Endothelial cell of umbilical vein (primary cell): ENCODE data around the gene HGFAC. TPM values are rescaled to one million over a fixed set of nuclear protein-coding genes. Genes with fewer than 3 reads are reported as not detected.

ENCODE experiments used
- BruUV-seq: library from RNA; stranded (reverse); fragments of 400-500 nt; replicated peaks from 2 replicates; lab custom pipeline; 2021; lab: Mats Ljungman, UMichigan
- CTCF ChIA-PET: fragments of 300-600, 350-600 bp; sonication (Branson Sonifier 250); formaldehyde crosslinking; loops from one replicate; lab custom pipeline; 2021; ENCODE audit warnings: antibody characterized with exemption, inconsistent platforms; lab: Charles Lee
- POLR2A ChIA-PET: fragments of 300-600, 350-600 bp; sonication (Branson Sonifier 250); formaldehyde crosslinking; loops from one replicate; lab custom pipeline; 2021; ENCODE audit warnings: antibody characterized with exemption, inconsistent platforms; lab: Charles Lee
- DNase-seq: peaks from one replicate; pipeline ENCODE4 v3.0.0-alpha.2; 2011; ENCODE audit warnings: low read depth, low spot score
- FAIRE-seq: peaks from 2 replicates; lab custom pipeline; 2011; peaks lifted over from hg19 to GRCh38; lab: Jason Lieb, UNC
- H2AFZ ChIP-seq: 2 replicates; pipeline ENCODE4 v1.6.0; 2012; ENCODE audit warnings: low read depth, low read length, control low read depth, inconsistent platforms
- H3K27ac ChIP-seq: 2 replicates; pipeline ENCODE4 v1.5.1; 2011; ENCODE audit warnings: low read depth, mild to moderate bottlenecking, control low read depth, low read length, moderate library complexity; ENCODE audit not compliant: insufficient read depth
- H3K27me3 ChIP-seq, 2 experiments: 2 replicates each; pipeline versions ENCODE4 v1.6.0 to v1.6.1; 2011; ENCODE audit warnings: low read length in 2 of 2, mixed read lengths in 1 of 2; ENCODE audit not compliant: control insufficient read depth in 2 of 2, insufficient read depth in 2 of 2
- H3K36me3 ChIP-seq, 2 experiments: 2 replicates in 1 of 2; 3 replicates in 1 of 2; pipeline ENCODE4 v1.5.1; 2011; ENCODE audit warnings: low read length in 2 of 2, mild to moderate bottlenecking in 1 of 2, moderate library complexity in 1 of 2; ENCODE audit not compliant: control insufficient read depth in 2 of 2, insufficient read depth in 2 of 2; ENCODE audit errors: extremely low read depth in 1 of 2
- H3K4me1 ChIP-seq: 3 replicates; pipeline ENCODE4 v1.5.1; 2011; ENCODE audit warnings: mild to moderate bottlenecking, low read length; ENCODE audit not compliant: control insufficient read depth, insufficient read depth; ENCODE audit errors: extremely low read depth
- H3K4me2 ChIP-seq: 2 replicates; pipeline ENCODE4 v1.6.1; 2011; ENCODE audit warnings: low read length, control low read depth, mixed read lengths; ENCODE audit not compliant: insufficient read depth
- H3K4me3 ChIP-seq, 3 experiments: fragments of 200-600 bp in 1 of 3; sonication (generic), shearing (Covaris generic) in 1 of 3; replicated peaks in 1 of 3; 2 replicates each; pipeline ENCODE4 v1.5.1; 2011 to 2016; ENCODE audit warnings: control low read depth in 3 of 3, low read length in 3 of 3, mild to moderate bottlenecking in 2 of 3, inconsistent platforms in 1 of 3, low read depth in 1 of 3, moderate library complexity in 1 of 3; ENCODE audit not compliant: insufficient read depth in 1 of 3
- H3K79me2 ChIP-seq: 2 replicates; pipeline ENCODE4 v1.6.0; 2012; ENCODE audit warnings: low read length, inconsistent platforms; ENCODE audit not compliant: control insufficient read depth, insufficient read depth
- H3K9ac ChIP-seq: replicated peaks from 2 replicates; pipeline ENCODE3; 2011; ENCODE audit warnings: low read length, control low read depth; ENCODE audit not compliant: insufficient read depth; ENCODE audit errors: extremely low read depth
- H3K9me1 ChIP-seq: replicated peaks from 3 replicates; pipeline ENCODE4 v1.6.0; 2011; ENCODE audit warnings: mild to moderate bottlenecking, low read length; ENCODE audit not compliant: control insufficient read depth, insufficient read depth; ENCODE audit errors: extremely low read depth
- H3K9me3 ChIP-seq: replicated peaks from 2 replicates; pipeline ENCODE4 v1.5.1; 2012; ENCODE audit warnings: low read length, inconsistent platforms; ENCODE audit not compliant: control insufficient read depth, insufficient read depth
- H4K20me1 ChIP-seq: replicated peaks from 2 replicates; pipeline ENCODE3; 2011; ENCODE audit warnings: mild to moderate bottlenecking, low read length; ENCODE audit not compliant: control insufficient read depth, insufficient read depth; ENCODE audit errors: extremely low read depth
- CTCF ChIP-seq, 2 donors: IDR thresholded peaks; 1 replicate in 1 of 2; 2 replicates in 1 of 2; pipeline ENCODE4 v1.5.1; 2011; ENCODE audit warnings: low read length in 2 of 2, mild to moderate bottlenecking in 2 of 2, moderate library complexity in 2 of 2, control low read depth in 1 of 2, inconsistent platforms in 1 of 2, low read depth in 1 of 2; ENCODE audit not compliant: insufficient read depth in 1 of 2; ENCODE audit errors: extremely low read depth in 1 of 2
- EZH2 ChIP-seq: IDR thresholded peaks from 2 replicates; pipeline ENCODE4 v1.6.1; 2012; ENCODE audit warnings: borderline replicate concordance, low read depth, mild to moderate bottlenecking, moderate library complexity, low read length, inconsistent platforms; ENCODE audit not compliant: severe bottlenecking
- FOS ChIP-seq: IDR thresholded peaks from 2 replicates; pipeline ENCODE4 v1.6.1; 2011; ENCODE audit warnings: mild to moderate bottlenecking, low read length, moderate library complexity, borderline replicate concordance; ENCODE audit not compliant: insufficient read depth
- GATA2 ChIP-seq: IDR thresholded peaks from 2 replicates; pipeline ENCODE4 v1.7.0; 2011; ENCODE audit warnings: low read depth, mild to moderate bottlenecking, moderate library complexity, mixed read lengths, low read length; ENCODE audit not compliant: insufficient read length, insufficient read depth
- JUN ChIP-seq: IDR thresholded peaks from 2 replicates; pipeline ENCODE4 v1.6.1; 2011; ENCODE audit warnings: borderline replicate concordance, low read depth; ENCODE audit not compliant: insufficient read length, insufficient read depth
- MAX ChIP-seq: IDR thresholded peaks from 2 replicates; pipeline ENCODE4 v1.6.1; 2011; ENCODE audit not compliant: insufficient read depth, insufficient read length
- MYC ChIP-seq: IDR thresholded peaks from one replicate; pipeline ENCODE4 v1.6.1; 2011; ENCODE audit warnings: mild to moderate bottlenecking, low read depth, low read length
- POLR2A ChIP-seq: IDR thresholded peaks from 2 replicates; pipeline ENCODE4 v1.6.1; 2012; ENCODE audit warnings: low read depth, mild to moderate bottlenecking, control low read depth, low read length
- POLR2AphosphoS5 ChIP-seq: IDR thresholded peaks from 2 replicates; pipeline ENCODE4 v1.6.1; 2012; ENCODE audit warnings: low read depth, mild to moderate bottlenecking, control low read depth, low read length, moderate library complexity; ENCODE audit not compliant: insufficient read depth
- dilution Hi-C: fragments of 300-500 bp; cut with MboI; formaldehyde crosslinking; loops from one replicate; pipeline ENCODE4 v1.15.0; 2019; ENCODE audit warnings: low sequenced_read_pairs; ENCODE audit not compliant: extremely low pct_ligation_motif_present
- intact Hi-C: fragments of 100-400 bp; cut with micrococcal nuclease; formaldehyde crosslinking; loops from one replicate; pipeline ENCODE4 v1.10.0; 2022
- polyA plus RNA-seq, 4 experiments: library from polyadenylated mRNA; depleted of rRNA in 3 of 4; stranded (reverse) in 3 of 4; unstranded in 1 of 4; fragments of >200 nt; gene quantifications; 2 replicates each; pipeline versions ENCODE4 v1.2.1 to v1.2.3, GENCODE V29; 2011 to 2012; ENCODE audit warnings: missing spikeins in 1 of 4
- total RNA-seq: library from RNA; stranded (reverse); gene quantifications from 2 replicates; pipeline ENCODE4 v1.2.3, GENCODE V29; 2021

HGFAC gene
- total and polyA plus RNA-seq, 2 donors (not counting 3 experiments of a cell fraction or from before 2014, with no cell fraction given) = 0.36 to 0.49 TPM

- no peak for TF ChIP-seq MYC
- TF ChIP-seq POLR2A = no peak
- no peak for TF ChIP-seq GATA2
- TF ChIP-seq MAX = no peak
- no peak for TF ChIP-seq JUN
- TF ChIP-seq EZH2 = no peak
- no peak for TF ChIP-seq POLR2AphosphoS5
- TF ChIP-seq CTCF (IDR thresholded peaks at IDR 0.05; ENCODE audit: extremely low read depth in 1 of 2, insufficient read depth in 1 of 2, low read depth in 1 of 2, low read length in 2 of 2) = no peak
- TF ChIP-seq FOS = no peak
- FAIRE-seq (no peak), DNase-seq (no peak)
- Histone ChIP-seq H3K9me3 (no peaks in the 10 kb centered on the region), H3K4me2 (no peak overlapping the region), H3K4me3 (no peak overlapping the region), H3K79me2 (no peaks in the 10 kb centered on the region), H3K36me3 (no peaks in the 10 kb centered on the region), H3K4me1 (peaks cover 7% of the 10 kb centered on the region), H3K9me1 (no peaks in the 10 kb centered on the region), H2AFZ (no peak overlapping the region), H3K9ac (no peak overlapping the region), H4K20me1 (no peaks in the 10 kb centered on the region), H3K27ac (no peak overlapping the region), H3K27me3 (no peaks in the 10 kb centered on the region)
- intact Hi-C loops (loop anchor here (5.0 kb wide), 1 partner anchor 50 kb away; no protein-coding TSS in a partner anchor), dilution Hi-C loops (no loop called here)
- CTCF ChIA-PET = interaction anchor here (0.9 to 4.7 kb wide), 3 partner anchors 92 to 244 kb away, joined by 4 to 47 read pairs (median 4); no protein-coding TSS in a partner anchor
- no TSS peak for BruUV-seq
- POLR2A ChIA-PET = no interaction called here
Measured at GRCh38 chr4:3437582-3437936, 4.2 kb upstream of the HGFAC start.
